ENCODE results near the gene SDK2. TPM values are rescaled to one million over a fixed set of nuclear protein-coding genes. Genes with fewer than 3 reads are reported as not detected.

SDK2 gene
- total RNA-seq, 1 experiment from 2014 or later: not detected

- DNase-seq (ENCODE audit: low read depth): peak; percentile 62
These were observed 214.6 kb downstream of the SDK2 start for GRCh38 chr17:73429440-73430164.

DNA sequence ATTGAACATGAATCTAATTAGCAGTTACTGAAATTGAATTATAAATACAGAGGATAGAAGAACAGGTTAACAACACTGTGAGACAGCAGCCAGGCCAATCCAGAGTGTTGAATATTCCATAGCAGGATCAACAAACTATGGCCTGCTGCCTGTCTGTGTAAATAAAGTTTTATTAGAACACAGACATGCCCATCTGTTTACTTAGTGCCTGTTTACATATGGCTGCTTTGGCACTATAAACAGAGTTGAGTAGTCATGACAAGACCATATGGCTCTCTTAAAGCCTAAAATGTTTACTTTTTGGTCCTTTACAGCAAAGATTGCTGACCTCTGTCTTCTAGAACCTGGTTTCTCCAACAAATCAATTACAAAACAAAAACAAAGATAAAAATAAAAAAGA, 217.0 kb downstream of the SDK2 start:
- no peak for DNase-seq (ENCODE audit: low read depth)

DNA sequence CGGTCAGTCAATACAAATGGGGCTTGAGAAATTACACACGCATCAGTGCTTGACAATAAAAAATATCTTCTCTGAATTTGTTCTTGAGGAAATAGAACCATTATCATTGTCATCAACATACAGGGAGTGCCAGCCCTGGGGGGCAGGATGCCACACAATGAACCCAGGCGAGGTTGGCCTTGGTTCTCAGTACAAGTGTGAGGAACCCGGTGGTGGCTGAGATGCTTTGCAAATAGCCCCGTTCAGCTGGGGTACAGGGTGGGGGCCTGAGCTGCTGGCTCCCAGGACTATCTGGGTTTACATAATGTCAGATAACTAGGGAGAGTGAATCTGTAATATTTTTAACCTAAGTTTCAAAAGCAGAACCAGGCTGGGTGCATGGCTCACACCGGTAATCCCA, 219.7 kb downstream of the SDK2 start:
- no peak for DNase-seq (ENCODE audit: low read depth)

- DNase-seq (ENCODE audit: low read depth): no peak
These were observed 220.4 kb downstream of the SDK2 start for GRCh38 chr17:73423806-73424205.

DNA sequence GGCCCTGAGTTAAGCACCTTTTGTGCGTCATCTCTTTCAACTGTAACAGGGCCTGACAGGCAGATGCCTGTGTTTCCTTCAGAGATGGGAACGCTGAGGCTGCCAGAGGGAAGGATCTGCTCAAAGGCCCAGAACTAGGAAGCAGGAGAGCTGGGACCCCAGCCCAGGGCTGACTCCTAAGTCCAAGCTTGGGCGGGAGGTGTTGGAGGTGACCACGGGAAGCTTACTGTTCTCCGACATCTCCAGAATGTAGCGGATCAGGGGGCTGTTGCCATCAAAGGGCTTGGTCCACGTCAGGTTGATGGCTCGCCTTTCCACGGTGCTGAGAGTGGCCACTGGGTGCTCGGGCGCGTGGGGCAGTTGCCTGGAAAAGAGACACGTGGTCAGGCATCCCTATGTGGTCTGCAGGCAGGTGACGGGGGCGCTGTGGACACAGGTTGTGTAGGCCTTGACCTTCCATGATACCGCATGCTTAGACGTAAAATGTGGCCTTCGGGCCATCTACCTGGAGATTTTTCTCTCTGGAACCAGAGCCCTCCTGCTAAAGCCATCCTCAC, 221.0 kb downstream of the SDK2 start:
- DNase-seq (ENCODE audit: low read depth): no peak

GRCh38 chr17:73422121-73422520, 222.1 kb downstream of the SDK2 start:
- DNase-seq (ENCODE audit: low read depth): no peak

- DNase-seq (ENCODE audit: low read depth): peak; percentile 12
These were observed 223.3 kb downstream of the SDK2 start for GRCh38 chr17:73420897-73421296.

DNA sequence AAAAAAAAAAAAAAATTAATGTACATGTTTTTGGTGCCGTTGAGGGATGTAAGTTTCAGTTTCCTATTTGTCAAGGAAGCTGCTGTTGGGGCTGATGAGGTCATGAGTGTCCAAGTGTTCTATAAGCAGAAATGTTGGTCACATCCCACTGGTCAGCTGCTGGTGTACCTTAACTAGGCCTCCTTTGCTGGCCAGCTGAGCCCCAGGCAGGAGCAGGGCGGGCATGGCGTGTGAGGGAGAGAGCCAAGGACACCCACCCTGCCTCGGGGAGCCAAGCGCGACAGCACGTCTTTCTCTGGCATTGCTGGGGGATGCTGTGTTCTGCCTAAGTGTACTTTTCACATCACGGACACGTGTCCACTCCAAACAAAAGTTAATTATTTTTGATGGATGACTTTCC, 224.4 kb downstream of the SDK2 start:
- no peak for DNase-seq (ENCODE audit: low read depth)

GRCh38 chr17:73419051-73419450, 225.2 kb downstream of the SDK2 start:
- DNase-seq (ENCODE audit: low read depth): no peak

DNA sequence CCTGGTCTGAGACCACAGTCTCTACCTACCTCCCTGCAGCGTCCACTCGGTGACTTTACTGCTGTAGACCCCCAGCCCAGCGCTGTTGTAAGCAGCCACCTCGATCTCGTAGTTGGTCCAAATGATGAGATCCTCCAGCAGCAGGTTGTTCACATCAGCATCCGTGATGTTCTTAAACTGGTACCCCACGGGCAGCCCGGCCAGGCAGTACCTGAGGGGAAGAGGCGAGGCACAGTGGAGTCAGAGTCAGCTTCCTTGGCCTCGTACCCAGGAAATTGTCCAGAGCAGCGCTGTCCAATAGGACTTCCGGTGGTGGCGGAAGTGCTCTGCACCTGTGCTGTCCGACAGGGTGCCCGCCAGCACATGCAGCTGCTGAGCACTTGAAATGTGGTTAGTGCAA, 228.5 kb downstream of the SDK2 start:
- DNase-seq (ENCODE audit: low read depth): no peak

GRCh38 chr17:73414171-73414955, 229.9 kb downstream of the SDK2 start:
- DNase-seq (ENCODE audit: low read depth): no peak

DNA sequence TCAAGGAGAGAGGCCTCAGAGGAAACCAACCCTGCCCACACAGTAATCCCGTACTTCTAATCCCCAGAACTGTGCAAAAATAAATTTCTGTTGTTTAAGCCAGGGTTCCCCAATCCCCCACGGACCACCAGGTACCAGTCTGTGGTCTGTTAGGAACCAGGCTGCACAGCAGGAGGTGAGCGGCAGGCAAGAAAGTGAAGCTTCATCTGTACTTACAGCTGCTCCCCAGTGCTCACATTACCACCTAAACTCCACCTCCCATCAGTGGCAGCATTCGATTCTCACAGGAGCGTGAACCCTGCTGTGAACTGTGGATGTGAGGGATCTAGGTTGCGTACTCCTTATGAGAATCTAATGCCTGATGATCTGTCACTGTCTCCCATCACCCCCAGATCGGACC, 231.3 kb downstream of the SDK2 start:
- no peak for DNase-seq (ENCODE audit: low read depth)

- DNase-seq (ENCODE audit: low read depth): no peak
These were observed 232.9 kb downstream of the SDK2 start for GRCh38 chr17:73411313-73411747.

- no peak for DNase-seq (ENCODE audit: low read depth)
These were observed 233.5 kb downstream of the SDK2 start for GRCh38 chr17:73410586-73411312.

- DNase-seq (ENCODE audit: low read depth): no peak
These were observed 240.0 kb downstream of the SDK2 start for GRCh38 chr17:73404246-73404645.

- no peak for DNase-seq (ENCODE audit: low read depth)
These were observed 241.8 kb downstream of the SDK2 start for GRCh38 chr17:73402466-73402865.

DNA sequence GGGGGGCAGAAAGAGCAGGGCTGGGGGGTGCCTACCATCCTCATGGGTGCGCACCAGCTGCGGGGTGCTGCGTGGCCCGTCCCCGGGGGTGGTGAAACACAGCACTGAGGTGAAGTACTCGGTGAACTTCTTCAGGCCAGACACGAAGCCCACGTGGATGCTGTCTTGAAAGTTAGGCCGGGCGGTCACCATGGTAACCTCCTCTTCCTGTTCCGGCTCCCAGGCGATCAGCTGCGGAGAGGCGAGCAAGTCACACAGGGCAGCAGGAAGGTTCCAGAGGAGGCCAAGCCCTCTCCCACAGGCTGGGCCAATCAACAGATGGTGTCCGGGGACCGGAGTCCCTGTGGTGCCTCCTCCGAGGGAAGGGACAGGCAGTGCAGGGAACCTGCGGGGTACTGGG, 242.3 kb downstream of the SDK2 start:
- no peak for DNase-seq (ENCODE audit: low read depth)

GRCh38 chr17:73400915-73401545, 243.2 kb downstream of the SDK2 start:
- DNase-seq (ENCODE audit: low read depth): no peak

DNA sequence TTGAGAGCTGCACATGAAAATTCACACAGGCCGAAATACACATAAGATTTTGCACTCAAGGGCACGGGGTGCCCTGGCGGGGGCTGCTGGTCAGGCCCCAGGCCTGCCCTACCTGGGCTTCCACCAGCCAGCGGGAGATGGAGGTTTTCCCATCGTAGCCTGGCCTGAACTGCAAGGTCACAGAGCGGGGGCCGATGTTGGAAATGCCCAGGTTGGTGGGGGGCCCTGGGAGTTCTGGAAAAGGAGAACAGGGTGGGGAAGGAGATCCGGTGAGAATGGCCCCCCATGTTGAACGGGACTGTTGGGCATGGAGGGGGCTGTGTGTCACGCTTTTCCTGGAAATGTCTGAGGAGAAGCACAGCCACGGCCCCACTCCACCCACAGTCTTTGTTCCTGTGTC, 245.2 kb downstream of the SDK2 start:
- DNase-seq (ENCODE audit: low read depth): no peak

DNA sequence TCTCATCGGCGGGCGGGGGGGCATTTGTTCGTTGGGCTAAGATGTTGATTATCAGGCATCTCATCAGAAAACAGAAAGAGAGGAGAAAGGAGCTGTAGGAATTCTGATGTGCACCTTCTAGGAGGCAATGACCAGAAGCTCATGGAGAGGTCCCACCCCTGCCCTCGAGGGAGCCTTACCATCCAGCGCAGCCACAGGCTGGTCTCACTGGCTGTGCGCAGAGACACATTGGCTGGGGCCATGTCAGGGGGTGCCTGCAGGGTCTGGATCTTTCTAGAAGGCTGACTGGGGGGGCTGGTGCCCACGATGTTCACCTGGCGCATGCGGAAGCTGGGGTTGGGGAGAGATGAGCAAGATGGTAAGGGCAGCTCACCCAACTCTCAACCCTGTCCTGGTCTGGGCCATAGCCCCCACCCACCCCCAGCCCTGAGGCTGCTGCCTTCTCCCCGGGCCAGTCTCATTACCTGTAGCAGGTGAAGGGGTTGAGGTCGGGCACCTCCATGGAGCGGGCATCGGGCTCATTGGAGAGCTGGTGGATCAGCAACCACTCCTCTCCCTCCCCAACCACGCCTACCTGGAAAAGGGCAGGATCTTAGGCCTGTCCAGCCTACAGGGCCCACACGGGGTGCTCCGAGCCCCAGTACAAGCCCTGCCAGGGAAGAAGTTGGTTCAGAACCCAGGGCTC, 246.2 kb downstream of the SDK2 start:
- DNase-seq (ENCODE audit: low read depth): no peak

GRCh38 chr17:73397278-73397826, 246.9 kb downstream of the SDK2 start:
- no peak for DNase-seq (ENCODE audit: low read depth)

All from LHCN-M2 (cell line).